Measurements from ENCODE around the gene DCAF17. TPM values are rescaled to one million over a fixed set of nuclear protein-coding genes. Genes with fewer than 3 reads are reported as not detected.

DCAF17 gene
- polyA plus RNA-seq, 1 donor from 2014 or later: 20.3 TPM

- H2AFZ ChIP-seq (ENCODE audit: low read depth, low read length): no peak overlapping the region
- H4K20me1 ChIP-seq (ENCODE audit: insufficient read depth): no peaks in the 10 kb centered on the region
- TF ChIP-seq REST (IDR thresholded peaks at IDR 0.05; ENCODE audit: borderline replicate concordance) (no peak), EZH2 (IDR thresholded peaks at IDR 0.05; ENCODE audit: borderline replicate concordance, insufficient read depth, low read length, poor library complexity, severe bottlenecking) (no peak), TAF1 (IDR thresholded peaks at IDR 0.05; ENCODE audit: low read depth) (no peak), RAD21 (conservative IDR thresholded peaks at IDR 0.05) (no peak)
These were observed 78.7 kb downstream of the DCAF17 start for GRCh38 chr2:171512683-171513195.

GRCh38 chr2:171513719-171514160, 79.7 kb downstream of the DCAF17 start:
- no peaks in the 10 kb centered on the region for H3K9me2 ChIP-seq (ENCODE audit: insufficient read depth, low read length)
- no peak overlapping the region for H3K27ac ChIP-seq (ENCODE audit: low read length)
- no peaks in the 10 kb centered on the region for H3K27me3 ChIP-seq (ENCODE audit: insufficient read depth, low read depth, low read length)
- no peak overlapping the region for H3K4me3 ChIP-seq (ENCODE audit: low read length)
- H3K9ac ChIP-seq (ENCODE audit: low read length): no peak overlapping the region
- no peak overlapping the region for H3K4me2 ChIP-seq (ENCODE audit: low read length)
- no peaks in the 10 kb centered on the region for H3F3A ChIP-seq (ENCODE audit: insufficient read depth, low read length, poor library complexity, severe bottlenecking)
- H2AFZ ChIP-seq (ENCODE audit: low read depth, low read length): no peak overlapping the region
- no peaks in the 10 kb centered on the region for H4K20me1 ChIP-seq (ENCODE audit: insufficient read depth)
- H3K36me3 ChIP-seq (ENCODE audit: insufficient read depth, low read length): no peaks in the 10 kb centered on the region
- no peaks in the 10 kb centered on the region for H3K9me3 ChIP-seq (ENCODE audit: low read length)
- TF ChIP-seq MXI1 (conservative IDR thresholded peaks at IDR 0.05; ENCODE audit: poor library complexity, severe bottlenecking): no peak
- no peak for TF ChIP-seq RAD21 (conservative IDR thresholded peaks at IDR 0.05)
- TF ChIP-seq POLR2AphosphoS5 (IDR thresholded peaks at IDR 0.05): no peak
- no peak for TF ChIP-seq REST (IDR thresholded peaks at IDR 0.05; ENCODE audit: borderline replicate concordance)
- no peak for TF ChIP-seq SMC3 (conservative IDR thresholded peaks at IDR 0.05; ENCODE audit: poor library complexity)
- TF ChIP-seq EP300 (conservative IDR thresholded peaks at IDR 0.05; ENCODE audit: poor library complexity, severe bottlenecking): no peak
- TF ChIP-seq CTCF (IDR thresholded peaks at IDR 0.05; ENCODE audit: poor library complexity, severe bottlenecking): no peak
- TF ChIP-seq EZH2 (IDR thresholded peaks at IDR 0.05; ENCODE audit: borderline replicate concordance, insufficient read depth, low read length, poor library complexity, severe bottlenecking): no peak
- no peak for TF ChIP-seq TAF1 (IDR thresholded peaks at IDR 0.05; ENCODE audit: low read depth)
- no peaks in the 10 kb centered on the region for H3K79me2 ChIP-seq (replicated peaks; ENCODE audit: insufficient read depth, low read length)

More at GRCh38 chr2:171512683-171513195, 78.7 kb downstream of the DCAF17 start:
- no peak overlapping the region for H3K27ac ChIP-seq (ENCODE audit: low read length)
- H3K36me3 ChIP-seq (ENCODE audit: insufficient read depth, low read length): no peaks in the 10 kb centered on the region
- H3F3A ChIP-seq (ENCODE audit: insufficient read depth, low read length, poor library complexity, severe bottlenecking): no peaks in the 10 kb centered on the region
- no peaks in the 10 kb centered on the region for H3K9me3 ChIP-seq (ENCODE audit: low read length)
- no peak overlapping the region for H3K4me3 ChIP-seq (ENCODE audit: low read length)
- no peak overlapping the region for H3K4me2 ChIP-seq (ENCODE audit: low read length)
- no peak overlapping the region for H3K9ac ChIP-seq (ENCODE audit: low read length)
- no peaks in the 10 kb centered on the region for H3K9me2 ChIP-seq (ENCODE audit: insufficient read depth, low read length)
- no peaks in the 10 kb centered on the region for H3K79me2 ChIP-seq (replicated peaks; ENCODE audit: insufficient read depth, low read length)
- no peaks in the 10 kb centered on the region for H3K27me3 ChIP-seq (ENCODE audit: insufficient read depth, low read depth, low read length)
